K562 (cell line): Measurements from ENCODE around the gene SKIC2. TPM values are rescaled to one million over a fixed set of nuclear protein-coding genes. Genes with fewer than 3 reads are reported as not detected.
A peak's percentile ranks its signal among the peaks of the same experiment; 100 is the strongest.

ENCODE experiments used
- ATF6 ChIP-seq: sonication (generic); formaldehyde crosslinking; IDR thresholded peaks from 2 replicates; pipeline ENCODE4 v1.4.0; 2020; ENCODE audit warnings: mild to moderate bottlenecking, missing genetic modification reagents
- CEBPG ChIP-seq, 3 experiments: fragments of 200-800 bp in 1 of 3; sonication (Bioruptor generic) in 1 of 3; sonication (generic) in 1 of 3; formaldehyde crosslinking in 1 of 3; IDR thresholded peaks in 2 of 3; conservative IDR thresholded peaks in 1 of 3; 2 replicates each; pipeline versions ENCODE4 v1.6.1 to v1.8.0; 2016 to 2022; ENCODE audit warnings: missing compliant biosample characterization in 2 of 3, missing genetic modification characterization in 2 of 3, mild to moderate bottlenecking in 1 of 3, missing genetic modification reagents in 1 of 3
- CGGBP1 ChIP-seq: fragments of 250-450 bp; sonication (Bioruptor Pico); IDR thresholded peaks from 2 replicates; pipeline ENCODE4 v1.9.0; 2021; ENCODE audit warnings: mild to moderate bottlenecking
- RBM15 ChIP-seq: fragments of 200-400 bp; formaldehyde crosslinking; IDR thresholded peaks from 2 replicates; pipeline ENCODE4 v1.6.1; 2018; ENCODE audit warnings: mild to moderate bottlenecking, low read length, moderate library complexity; ENCODE audit not compliant: insufficient read depth
- RHOXF2B ChIP-seq: fragments of 250-450 bp; sonication (Bioruptor Pico); conservative IDR thresholded peaks from 2 replicates; pipeline ENCODE4 v1.5.1; 2021
- TBP ChIP-seq: optimal IDR thresholded peaks from 2 replicates; pipeline ENCODE3; 2011; ENCODE audit warnings: low read depth, low read length, improper control_type of control experiment
- THAP7 ChIP-seq: fragments of 250-450 bp; sonication (Bioruptor Pico); IDR thresholded peaks from 2 replicates; pipeline ENCODE4 v1.5.0; 2021
- TRIM24 ChIP-seq, 2 experiments: fragments of 450-650 bp; IDR thresholded peaks; 2 replicates each; pipeline ENCODE4 v1.6.1; 2016
- ZBTB33 ChIP-seq: sonication (generic); formaldehyde crosslinking; IDR thresholded peaks from 2 replicates; pipeline ENCODE4 v1.8.1; 2023; ENCODE audit warnings: mild to moderate bottlenecking, missing genetic modification reagents
- polyA plus RNA-seq, 8 experiments: library from polyadenylated mRNA; depleted of rRNA in 4 of 8; stranded (reverse) in 5 of 8; unstranded in 3 of 8; fragments of >200 nt; fragmentation: Nextera tagmentation in 2 of 8; fragmentation: Illumina TruSeq in 1 of 8; extraction: Ambion mirVana in 2 of 8; extraction: Trizol in 1 of 8; gene quantifications; 2 replicates each; pipeline versions ENCODE4 v1.2.1 to v1.2.3, GENCODE V29; 2011 to 2014; ENCODE audit warnings: inconsistent platforms in 1 of 8, missing spikeins in 1 of 8
- total RNA-seq, 7 experiments: library from RNA; depleted of rRNA in 6 of 7; stranded (reverse); fragments of >200 nt in 6 of 7; fragmentation: Illumina TruSeq in 2 of 7; extraction: Trizol in 2 of 7; gene quantifications; 2 replicates each; pipeline versions ENCODE4 v1.2.1 to v1.2.3, GENCODE V29; 2011 to 2021; ENCODE audit warnings: low replicate concordance in 1 of 7

The SKIC2 gene
- total and polyA plus RNA-seq, 9 of the 15 experiments (the other 6 are each of a cell fraction or from before 2014, with no cell fraction given), result 3.3 to 94.6 (median 38.8) TPM

- TF ChIP-seq ATF6 (CRISPR knock-in tag), result no peak
- TF ChIP-seq ZBTB33 (CRISPR knock-in tag), result no peak
- TF ChIP-seq TBP, result no peak
- TF ChIP-seq CGGBP1, result no peak
- no peak for TF ChIP-seq THAP7 (CRISPR knock-in tag)
- TF ChIP-seq TRIM24 (IDR thresholded peaks at IDR 0.05), result no peak
- TF ChIP-seq CEBPG (CRISPR knock-in tag; IDR thresholded peaks at IDR 0.05), result 0 out of 2 replicates have a peak, but pooled peaks have one; percentile 21
- TF ChIP-seq CEBPG (tag; conservative IDR thresholded peaks at IDR 0.05 in 1 of 2, IDR thresholded peaks at IDR 0.05 in 1 of 2), result no peak
- TF ChIP-seq RHOXF2B, result no peak
- TF ChIP-seq RBM15, result no peak
Measured at GRCh38 chr6:31966997-31967925, 8.3 kb downstream of the SKIC2 start (continued).
